NCI-H510A treated with DMSO at 0.1 percent for 48 hours (cell line): Measurements from ENCODE around the gene KLK14.

Experiments
- DNase-seq: peaks from one replicate; lab custom pipeline; 2025; lab: John Stamatoyannopoulos, UW

Gene KLK14

DNA sequence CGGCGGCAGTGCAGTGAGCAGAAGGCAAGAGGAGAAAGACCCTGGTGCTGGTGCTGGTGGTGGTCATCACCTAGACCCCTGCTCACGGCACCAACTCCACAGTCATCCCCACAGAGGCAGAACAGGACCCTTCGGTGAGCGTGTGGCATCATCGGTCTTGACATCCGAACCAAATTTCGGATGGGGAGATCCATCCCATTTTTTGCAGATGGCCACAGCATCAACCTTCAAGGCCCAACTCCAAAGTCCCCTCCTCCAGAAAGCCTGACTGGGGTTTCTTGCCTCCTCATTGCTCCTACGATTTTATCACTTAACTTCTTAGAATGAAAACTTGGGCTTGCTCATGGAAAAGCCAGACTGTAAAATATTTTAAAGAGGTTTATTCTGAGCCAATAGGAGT lies 39.2 kb downstream of the KLK14 start:
- DNase-seq, result no peak

GRCh38 chr19:51040151-51040550 lies 42.5 kb downstream of the KLK14 start:
- DNase-seq, result no peak

DNA sequence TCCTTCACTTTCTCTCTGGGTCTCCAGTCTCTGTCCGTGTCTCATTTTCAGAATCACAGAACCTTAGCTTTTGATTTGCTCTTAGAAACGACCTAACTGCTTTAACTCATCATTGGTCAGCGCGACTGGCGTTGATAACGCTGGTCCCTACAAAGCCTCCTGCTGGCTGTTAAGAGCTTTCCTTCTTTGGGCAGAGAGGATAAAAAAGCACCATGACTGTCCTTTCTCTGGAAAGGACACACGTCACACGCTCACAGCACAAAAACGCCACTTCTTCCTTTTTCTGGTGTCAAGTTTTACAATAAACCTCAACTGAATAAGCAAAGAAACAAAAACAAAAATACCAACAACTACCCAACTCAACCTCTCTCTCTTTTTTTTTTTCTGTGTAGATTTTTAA lies 46.2 kb downstream of the KLK14 start:
- peak; percentile 45 for DNase-seq

DNA sequence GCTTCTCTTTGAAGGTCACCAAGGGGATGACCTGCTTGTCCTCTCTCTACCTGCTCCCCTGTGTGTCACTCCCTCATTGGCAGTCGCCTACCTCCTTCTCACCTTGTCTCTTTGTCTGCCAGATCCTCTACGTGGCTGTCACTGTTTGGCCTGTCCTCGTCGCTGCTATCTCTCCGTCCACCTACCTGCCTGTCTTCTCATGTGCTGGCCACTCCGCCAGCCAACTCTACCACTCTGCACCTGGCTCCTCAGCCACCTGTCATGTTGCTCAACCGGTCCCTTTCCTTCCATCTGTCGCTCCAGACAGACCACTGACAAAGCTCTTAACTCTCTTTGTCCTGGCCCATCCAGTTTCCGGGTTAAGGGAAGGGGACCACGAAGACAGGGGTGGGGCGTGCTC lies 48.0 kb downstream of the KLK14 start, which contains the start of gene KLK12:
Gene KLK12, minus strand, starts transcription at position 299 of the 400 bp plus-strand sequence. CDS start 381 bp downstream, outside the sequence.
- peak; percentile 94 for DNase-seq

DNA sequence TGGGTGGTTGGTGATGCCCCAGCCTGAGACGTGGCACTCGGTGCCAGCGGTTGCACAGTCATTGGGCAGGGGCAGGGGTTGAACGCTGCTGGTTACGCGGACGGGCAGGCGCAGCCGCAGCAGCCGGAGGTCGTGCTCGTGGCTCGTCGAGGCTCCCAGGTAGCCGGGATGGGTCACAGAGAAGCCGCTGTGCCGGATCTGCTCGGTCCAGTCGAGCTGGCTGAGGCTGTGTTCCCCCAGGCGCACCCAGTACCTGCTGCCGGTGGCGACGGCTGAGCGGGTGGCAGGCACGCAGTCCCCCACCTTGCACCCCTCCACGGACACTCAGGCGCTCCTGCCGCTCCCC lies 50.8 kb downstream of the KLK14 start:
- DNase-seq, result no peak

DNA sequence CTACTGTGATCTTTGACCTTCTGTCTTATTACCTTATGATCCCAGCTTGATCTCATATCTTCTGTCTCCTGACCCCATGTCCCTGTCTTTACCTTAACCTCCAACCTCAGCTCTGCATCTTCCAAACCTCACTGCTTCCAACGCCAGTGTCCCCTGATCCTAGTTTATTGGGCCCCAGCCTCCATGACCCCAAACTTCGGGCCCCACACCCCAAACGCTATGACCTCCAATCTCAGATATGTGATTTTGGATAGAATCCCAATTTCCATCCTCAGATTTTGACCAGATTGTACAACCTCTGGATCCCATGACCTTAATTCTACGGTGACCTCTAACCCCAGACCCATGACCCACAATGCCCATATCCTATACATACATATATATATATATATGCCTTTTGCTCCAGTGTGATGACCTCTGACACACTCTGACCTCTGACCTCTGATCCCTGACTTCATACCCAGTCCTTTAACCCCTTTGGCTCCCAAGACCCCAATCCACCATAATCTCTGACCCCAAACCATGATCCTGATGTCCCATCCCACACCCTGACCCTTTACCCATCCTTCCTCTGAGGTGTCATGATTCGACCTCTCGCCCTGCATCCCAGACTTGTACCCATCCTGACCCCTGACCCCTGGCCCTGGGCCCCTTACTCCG lies 51.3 kb downstream of the KLK14 start:
- DNase-seq, result no peak

- no peak for DNase-seq
These were observed 52.1 kb downstream of the KLK14 start for GRCh38 chr19:51030631-51031030.

GRCh38 chr19:51029718-51030117 lies 53.0 kb downstream of the KLK14 start:
- no peak for DNase-seq
